GM12892 (cell line): ENCODE results near the gene CTNNB1.
A peak's percentile ranks its signal among the peaks of the same experiment; 100 is the strongest.

Source experiments
- DNase-seq: peaks from one replicate; pipeline ENCODE4 v3.0.0; 2011; ENCODE audit not compliant: insufficient read length
- FAIRE-seq: peaks from 2 replicates; lab custom pipeline; 2011; peaks lifted over from hg19 to GRCh38; lab: Jason Lieb, UNC
- POLR2A ChIP-seq: IDR thresholded peaks from 2 replicates; pipeline ENCODE4 v1.6.1; 2011; ENCODE audit warnings: low read depth, low read length, control low read depth
- POLR2AphosphoS5 ChIP-seq: IDR thresholded peaks from 2 replicates; pipeline ENCODE4 v1.6.1; 2011; ENCODE audit warnings: low read depth, low read length, control low read depth
- TAF1 ChIP-seq: IDR thresholded peaks from 2 replicates; pipeline ENCODE4 v1.6.1; 2011; ENCODE audit warnings: low read depth, mild to moderate bottlenecking, control low read depth, low read length, borderline replicate concordance

CTNNB1 gene

DNA sequence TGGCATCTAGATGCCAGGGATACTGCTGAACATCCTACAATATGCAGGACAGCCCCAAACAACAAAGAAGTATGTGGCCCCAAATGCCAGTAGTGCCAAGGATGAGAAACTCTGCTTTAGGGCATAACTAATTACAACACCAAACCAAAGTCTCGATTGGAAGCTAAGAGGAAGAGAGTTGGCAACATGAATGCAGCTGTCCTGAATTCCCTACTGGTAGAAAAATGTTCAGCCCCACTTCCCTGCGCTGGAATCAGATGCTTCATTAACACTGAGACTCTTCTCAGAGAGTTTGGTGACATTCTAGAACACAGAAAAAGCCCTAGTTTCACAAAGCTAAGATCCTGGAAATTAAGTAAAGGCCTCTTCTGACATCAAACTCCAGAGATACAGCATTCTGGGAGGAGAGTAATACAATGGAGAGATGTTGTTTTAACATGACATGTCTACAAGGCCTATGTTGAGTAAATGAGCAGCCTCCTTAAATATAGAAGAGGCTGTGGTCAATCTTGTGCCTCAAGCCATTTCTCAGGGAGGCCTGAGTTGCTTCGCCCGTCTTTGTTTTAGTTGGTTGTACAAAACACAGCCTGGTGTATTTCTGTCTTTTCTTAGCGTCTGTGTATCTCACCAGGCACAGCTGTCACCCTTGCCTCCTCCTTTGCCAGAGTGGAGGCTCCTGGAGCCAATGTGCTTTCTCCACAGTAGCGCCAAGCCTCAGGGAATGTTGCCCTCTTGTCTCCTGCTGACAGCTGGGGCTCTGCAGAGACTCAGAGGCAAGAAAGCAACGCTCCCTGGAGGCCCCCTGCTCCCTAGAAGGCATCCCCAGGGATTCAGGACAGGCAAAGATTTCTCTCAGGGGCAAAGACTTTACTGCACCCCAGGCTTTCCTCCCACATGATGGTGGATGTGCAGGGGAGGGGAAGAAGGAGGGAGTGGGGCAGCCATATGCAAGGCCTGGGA is 25.1 kb upstream of the CTNNB1 start:
- no peak for TF ChIP-seq TAF1
- TF ChIP-seq POLR2A: no peak
- no peak for TF ChIP-seq POLR2AphosphoS5
- FAIRE-seq (no peak), DNase-seq (no peak)

DNA sequence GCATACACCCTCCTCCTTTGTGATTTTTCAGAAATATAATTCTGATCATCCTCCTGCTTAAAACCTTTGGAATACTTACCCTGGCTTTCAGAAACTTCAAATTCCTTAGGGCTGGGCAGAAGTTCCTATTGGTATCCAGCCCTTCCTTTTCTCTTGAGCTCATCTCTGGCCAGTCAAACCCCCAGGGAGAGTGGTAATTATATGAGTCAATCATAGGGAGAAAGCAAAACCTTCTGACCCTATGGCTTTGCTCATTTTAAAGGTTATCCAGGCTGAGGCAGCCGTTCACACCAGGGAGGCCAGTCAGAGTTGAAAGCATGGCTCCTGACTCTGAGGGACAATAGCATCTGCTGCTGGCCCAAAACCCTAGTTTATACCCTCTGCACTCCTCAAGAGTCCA is 23.9 kb upstream of the CTNNB1 start:
- no peak for FAIRE-seq
- DNase-seq: no peak
- TF ChIP-seq TAF1 (no peak), POLR2A (no peak), POLR2AphosphoS5 (no peak)

DNA sequence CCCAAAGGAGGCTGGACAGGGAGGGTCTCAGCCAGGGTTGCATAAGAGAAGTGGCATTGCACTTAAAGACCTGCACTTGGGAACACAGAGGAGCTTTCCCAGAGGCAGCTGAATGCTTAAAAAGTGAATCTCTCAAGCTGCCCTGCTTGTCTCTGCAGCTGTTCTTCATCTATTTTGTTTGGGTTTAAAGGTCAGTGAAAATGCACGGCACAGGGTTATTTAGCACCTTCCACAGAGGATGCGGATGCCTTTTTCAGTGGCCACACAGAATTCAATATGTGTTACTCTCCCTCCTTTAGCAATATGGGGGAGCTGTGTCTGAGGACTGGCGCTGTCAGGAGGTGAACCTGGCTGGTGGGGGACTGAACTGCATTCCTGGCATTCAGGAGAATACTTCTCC is 22.7 kb upstream of the CTNNB1 start:
- DNase-seq (no peak), FAIRE-seq (no peak)
- TF ChIP-seq POLR2A: no peak
- no peak for TF ChIP-seq POLR2AphosphoS5
- no peak for TF ChIP-seq TAF1

DNA sequence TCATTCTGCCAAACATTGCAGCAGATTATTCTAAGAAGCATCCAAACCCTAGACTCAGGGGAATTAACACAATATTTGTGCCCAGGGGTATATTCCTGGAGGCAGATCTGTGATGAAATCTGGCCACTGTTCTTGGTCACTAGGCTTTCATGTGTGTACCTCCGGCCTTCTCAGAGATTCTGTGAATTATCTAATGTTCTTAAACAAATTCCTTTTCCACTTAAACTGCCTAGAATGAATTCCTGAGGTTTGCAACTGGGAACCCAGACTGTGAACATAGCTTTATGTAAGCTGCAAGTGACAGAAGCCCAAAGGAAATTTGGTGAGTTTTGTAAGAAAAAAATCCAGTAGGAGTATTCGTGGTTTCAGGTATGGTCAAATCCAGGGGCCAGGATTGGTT is 20.7 kb upstream of the CTNNB1 start:
- DNase-seq (no peak), FAIRE-seq (no peak)
- TF ChIP-seq POLR2AphosphoS5 (no peak), POLR2A (no peak)

DNA sequence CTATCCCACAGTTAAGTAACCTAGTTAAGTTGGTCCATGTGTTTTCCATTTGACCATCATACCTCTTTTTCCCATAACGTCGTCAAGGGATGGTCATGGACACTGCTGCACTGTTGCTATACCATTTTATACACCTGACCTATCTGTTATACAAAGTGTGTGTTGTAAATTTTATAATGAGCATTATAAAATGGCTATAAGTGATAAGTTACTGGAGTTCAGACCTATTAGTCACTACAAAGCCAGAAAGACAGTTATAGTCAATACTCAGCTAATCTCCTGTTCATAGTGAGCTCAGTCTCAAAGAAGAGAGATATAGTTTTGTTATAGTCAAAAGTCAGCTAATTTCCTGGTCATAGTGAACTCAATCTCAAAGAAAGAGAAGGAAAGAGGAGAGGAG is 18.9 kb upstream of the CTNNB1 start:
- DNase-seq (no peak), FAIRE-seq (no peak)
- TF ChIP-seq TAF1 (no peak), POLR2A (no peak), POLR2AphosphoS5 (no peak)

DNA sequence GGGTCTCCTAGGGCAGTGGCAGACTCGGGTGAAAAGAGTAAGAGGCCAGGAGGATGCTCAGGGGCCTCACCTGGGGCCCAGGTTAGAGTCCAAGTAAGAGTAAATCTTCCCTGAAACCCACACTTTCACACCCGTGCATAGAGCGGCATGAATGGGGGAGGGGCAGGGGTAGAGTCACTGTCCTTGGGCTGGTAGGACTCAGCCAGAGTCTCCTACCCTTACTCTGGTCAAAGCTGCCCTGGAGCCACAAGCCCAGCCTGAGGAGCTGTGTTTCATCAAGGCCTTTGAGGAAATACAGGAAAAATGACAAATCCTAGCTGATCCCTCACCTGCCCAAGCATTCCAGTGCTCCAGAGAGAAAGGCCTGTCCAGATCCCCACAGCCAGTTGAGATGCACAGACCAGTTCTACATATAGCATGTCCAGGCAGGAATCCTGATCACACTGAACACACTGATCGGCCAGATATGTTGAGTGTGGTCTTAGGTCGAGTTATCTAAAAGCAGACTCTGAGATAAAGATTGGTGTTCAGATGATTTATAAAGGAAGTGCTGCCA is 16.7 kb upstream of the CTNNB1 start:
- TF ChIP-seq TAF1 (no peak), POLR2AphosphoS5 (no peak), POLR2A (no peak)
- FAIRE-seq: no peak
- no peak for DNase-seq

DNA sequence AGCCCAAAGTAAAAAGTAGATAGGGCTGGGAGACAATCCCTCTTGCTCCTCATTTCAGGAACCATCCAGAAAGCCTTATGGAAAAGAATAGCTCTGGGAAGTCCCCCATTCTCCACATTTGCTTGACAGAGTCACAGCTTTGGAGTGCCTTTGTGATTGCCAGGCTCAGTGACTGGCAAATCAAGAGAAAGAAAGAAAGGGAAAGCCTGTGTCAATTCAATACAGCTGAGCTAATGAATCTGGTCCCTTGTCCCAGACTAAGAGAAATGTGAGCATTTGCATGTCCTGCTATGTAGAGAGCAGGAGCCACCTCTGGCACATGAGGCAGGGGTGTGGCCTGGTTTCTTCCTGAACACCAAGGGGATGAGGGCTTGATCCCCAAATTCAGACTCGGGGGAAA is 14.9 kb upstream of the CTNNB1 start:
- TF ChIP-seq TAF1 (no peak), POLR2A (no peak), POLR2AphosphoS5 (no peak)
- no peak for DNase-seq
- FAIRE-seq: no peak

DNA sequence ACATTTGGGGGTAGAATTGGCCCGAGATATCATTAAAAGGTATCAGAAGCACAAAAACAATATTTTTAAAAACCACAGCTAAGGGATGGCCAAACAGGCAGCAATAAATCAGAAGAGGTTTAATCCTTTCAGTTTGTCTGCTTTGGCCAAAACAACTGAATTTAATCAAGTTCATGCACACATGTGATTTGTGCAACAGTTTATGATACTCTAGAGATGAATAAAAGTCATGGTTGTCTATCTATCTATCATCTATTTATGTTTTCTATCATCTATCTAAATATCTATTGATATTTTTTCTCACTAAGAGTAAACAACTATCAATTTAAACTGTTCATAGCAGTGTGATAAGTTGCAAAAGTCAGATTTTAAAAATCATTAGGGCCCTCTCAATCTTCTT is 13.0 kb upstream of the CTNNB1 start:
- no peak for FAIRE-seq
- TF ChIP-seq POLR2AphosphoS5 (no peak), TAF1 (no peak), POLR2A (no peak)

DNA sequence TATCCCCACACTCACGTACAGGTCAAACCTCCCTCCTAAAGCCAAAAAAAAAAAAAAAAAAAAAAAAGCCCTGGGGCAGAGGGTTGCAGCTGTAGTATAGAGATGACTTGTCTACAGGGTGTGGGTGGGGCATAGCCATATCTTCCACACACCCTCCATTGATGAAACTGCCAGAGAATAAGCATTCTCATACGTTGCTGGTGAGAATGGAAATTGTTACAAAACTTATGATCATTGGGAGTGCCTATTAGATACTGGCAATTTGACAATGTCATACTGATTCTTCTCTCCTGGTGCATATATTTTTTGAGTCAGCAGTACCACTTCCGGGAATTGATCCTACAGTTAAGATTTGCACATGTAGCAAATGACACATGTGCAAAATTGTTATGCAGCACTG is 11.0 kb upstream of the CTNNB1 start:
- TF ChIP-seq POLR2A (no peak), TAF1 (no peak), POLR2AphosphoS5 (no peak)
- FAIRE-seq: no peak
- DNase-seq: no peak

More for the DNA sequence above, 13.0 kb upstream of the CTNNB1 start:
- DNase-seq: no peak

DNA sequence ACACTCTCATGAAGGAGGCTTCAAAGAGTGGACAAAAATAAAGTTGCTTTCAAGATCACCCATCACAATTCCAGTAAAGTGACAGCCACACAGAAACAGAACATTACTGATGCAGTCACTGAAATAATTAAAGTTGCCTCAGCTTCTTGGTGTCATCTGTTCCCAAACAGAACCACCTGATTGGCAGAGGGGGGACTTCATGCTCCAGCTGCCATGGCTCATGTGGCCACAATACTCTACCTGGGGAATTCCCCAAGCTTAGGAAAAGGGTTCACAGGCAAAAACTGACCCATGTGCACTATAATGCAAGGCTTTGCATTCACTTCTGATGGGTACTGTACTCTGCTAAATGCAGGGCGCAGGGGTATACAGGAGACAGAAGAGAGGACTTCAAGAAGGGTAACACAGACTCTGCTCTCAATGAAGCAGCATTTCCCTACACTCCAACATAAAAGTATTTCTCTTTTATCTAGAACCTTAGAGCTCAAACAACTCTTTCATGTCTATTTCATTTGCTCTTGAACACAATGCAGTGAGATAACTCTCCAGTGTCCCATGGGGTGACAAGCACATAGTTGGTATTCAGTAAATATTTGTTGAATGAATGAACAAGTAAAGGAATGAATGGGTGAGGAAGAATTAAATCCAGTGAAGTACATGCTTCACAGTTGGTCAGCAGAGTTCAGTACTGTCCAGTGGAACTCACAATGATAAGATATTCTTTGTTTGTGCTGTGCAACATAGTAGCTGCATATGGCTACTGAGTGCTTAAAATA is 8.6 kb upstream of the CTNNB1 start:
- TF ChIP-seq TAF1 (no peak), POLR2A (no peak), POLR2AphosphoS5 (no peak)
- no peak for DNase-seq
- peak; percentile 80 for FAIRE-seq

DNA sequence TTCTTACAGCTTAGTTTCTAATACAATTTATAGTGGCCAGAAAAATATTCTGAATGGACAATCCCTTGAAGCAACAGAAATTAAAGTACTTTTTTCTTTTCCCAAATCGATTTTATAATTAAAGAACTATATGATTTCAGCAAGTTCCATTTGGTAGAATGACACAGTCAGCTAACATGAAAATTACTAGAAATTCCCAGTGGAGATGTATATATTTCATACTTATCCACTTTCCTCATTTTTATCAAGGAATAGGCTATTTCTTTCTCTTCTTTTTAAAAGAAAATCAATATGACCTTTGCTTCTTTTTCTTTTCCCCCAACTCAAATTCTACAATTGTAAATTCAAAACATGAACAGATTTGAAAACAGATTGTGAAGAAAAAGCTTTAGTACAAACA is 6.4 kb upstream of the CTNNB1 start:
- DNase-seq (no peak), FAIRE-seq (no peak)
- no peak for TF ChIP-seq POLR2A
